Parietal lobe (tissue), 1 donor: Measurements from ENCODE around the gene PTGES. TPM values are rescaled to one million over a fixed set of nuclear protein-coding genes. Genes with fewer than 3 reads are reported as not detected.

Source experiments
- total RNA-seq: library from RNA; depleted of rRNA; stranded (reverse); fragments of >200 nt; gene quantifications from one replicate; pipeline ENCODE4 v1.2.3, GENCODE V29; 2014

PTGES gene
- total RNA-seq = 2.5 TPM

GRCh38 chr9:129752900-129753729, at the start of gene PTGES:
Gene PTGES, minus strand, starts transcription at chr9:129753042. Its CDS starts 30 bp downstream, at chr9:129753012.

Other genes with a start within 250 kb of the PTGES start
- not detected for gene C9orf50, start 131.9 kb downstream of the PTGES start, total RNA-seq
- 14.1 TPM for gene NTMT1, start 126.9 kb downstream of the PTGES start, total RNA-seq
- 15.0 TPM for gene ASB6, start 110.9 kb downstream of the PTGES start, total RNA-seq
- gene PRRX2, start 87.4 kb downstream of the PTGES start, total RNA-seq = not detected
- gene TOR1B, start 50.1 kb upstream of the PTGES start, total RNA-seq = 40.4 TPM
- gene TOR1A, start 71.1 kb upstream of the PTGES start, total RNA-seq = 29.1 TPM
- 34.4 TPM for gene C9orf78, start 82.2 kb upstream of the PTGES start, total RNA-seq
- 18.5 TPM for gene USP20, start 82.4 kb upstream of the PTGES start, total RNA-seq